ENCODE measurements around the gene PPP1R11. TPM values are rescaled to one million over a fixed set of nuclear protein-coding genes. Genes with fewer than 3 reads are reported as not detected.

PPP1R11 gene
- total RNA-seq, 1 experiment from 2014 or later, result 23.8 TPM

DNA sequence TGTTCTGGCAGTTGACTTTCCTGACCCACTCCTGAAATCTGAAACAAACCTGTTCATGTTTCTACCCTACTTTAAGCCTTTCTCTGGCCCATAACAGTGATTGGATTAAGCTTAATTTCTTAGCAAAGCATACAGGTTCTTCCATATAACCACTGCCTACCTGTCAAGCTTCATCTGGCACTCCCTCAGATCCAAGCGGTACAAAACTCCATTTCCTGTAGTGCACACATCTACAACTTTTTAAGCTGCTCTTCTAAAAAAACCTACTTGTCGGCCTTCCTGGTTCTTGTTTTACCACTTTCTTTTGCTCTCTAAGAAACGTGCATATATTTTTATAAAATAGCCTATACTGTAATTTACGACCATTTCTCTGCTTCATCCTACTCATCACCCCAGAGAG lies 916 bp upstream of the PPP1R11 start:
- H3K18ac ChIP-seq (ENCODE audit: insufficient read length, low read depth, low read length), result no peak overlapping the region
- no peak overlapping the region for H2BK120ac ChIP-seq (ENCODE audit: low read depth, low read length, poor library complexity, severe bottlenecking)
- no peak overlapping the region for H2BK12ac ChIP-seq (ENCODE audit: insufficient read length, low read depth, low read length)
- no peak overlapping the region for H2BK20ac ChIP-seq (ENCODE audit: low read depth, low read length, poor library complexity, severe bottlenecking)
- no peak overlapping the region for H3K4ac ChIP-seq (ENCODE audit: low read depth, low read length)
- WGBS (ENCODE audit: extremely low coverage, insufficient read length, low lambda C conversion rate), result no CpG with 5 or more reads among the region's 4 CpGs
- Mint-ChIP-seq H3K27ac (peak overlapping the region in 2 of 3 experiments; percentile 86 to 98; a peak in 6 of 7 replicates), H3K36me3 (ENCODE audit: insufficient read depth in 1 of 3, low read depth in 3 of 3) (peaks cover 1 to 19% (median 19%) of the 10 kb centered on the region in 3 experiments; a peak in 6 of 7 replicates), H3K4me3 (peak overlapping the region; percentile 91 to 92), H3K9me3 (no peaks in the 10 kb centered on the region; a peak in 1 of 5 replicates), H3K27me3 (ENCODE audit: low read depth) (peaks cover 22% of the 10 kb centered on the region), H3K4me1 (peaks cover 27 to 28% of the 10 kb centered on the region in 2 experiments)
- H3K9me3 ChIP-seq (ENCODE audit: control insufficient read depth, low read depth, low read length), result no peaks in the 10 kb centered on the region
- H3K23me2 ChIP-seq (ENCODE audit: insufficient read length, low read depth, low read length, poor library complexity, severe bottlenecking), result peaks cover 23% of the 10 kb centered on the region
- H3K27me3 ChIP-seq (ENCODE audit: insufficient read depth, low read length), result peaks cover 5% of the 10 kb centered on the region; the same call in 1 of the 2 replicates
- no peak overlapping the region for H4K8ac ChIP-seq (replicated peaks; ENCODE audit: insufficient read length, low read depth, low read length)
- H3K4me2 ChIP-seq (ENCODE audit: insufficient read depth, insufficient read length, low read length), result peak overlapping the region; percentile 98
- peak overlapping the region; percentile 78 for H3K9ac ChIP-seq (ENCODE audit: extremely low read depth, insufficient read length, low read length)
- no peak overlapping the region for H4K91ac ChIP-seq (ENCODE audit: insufficient read length, low read depth, low read length)
- no peak overlapping the region for H2BK5ac ChIP-seq (ENCODE audit: insufficient read length, low read length)
- DNase-seq, result no peak
- TF ChIP-seq, protein P1, sequence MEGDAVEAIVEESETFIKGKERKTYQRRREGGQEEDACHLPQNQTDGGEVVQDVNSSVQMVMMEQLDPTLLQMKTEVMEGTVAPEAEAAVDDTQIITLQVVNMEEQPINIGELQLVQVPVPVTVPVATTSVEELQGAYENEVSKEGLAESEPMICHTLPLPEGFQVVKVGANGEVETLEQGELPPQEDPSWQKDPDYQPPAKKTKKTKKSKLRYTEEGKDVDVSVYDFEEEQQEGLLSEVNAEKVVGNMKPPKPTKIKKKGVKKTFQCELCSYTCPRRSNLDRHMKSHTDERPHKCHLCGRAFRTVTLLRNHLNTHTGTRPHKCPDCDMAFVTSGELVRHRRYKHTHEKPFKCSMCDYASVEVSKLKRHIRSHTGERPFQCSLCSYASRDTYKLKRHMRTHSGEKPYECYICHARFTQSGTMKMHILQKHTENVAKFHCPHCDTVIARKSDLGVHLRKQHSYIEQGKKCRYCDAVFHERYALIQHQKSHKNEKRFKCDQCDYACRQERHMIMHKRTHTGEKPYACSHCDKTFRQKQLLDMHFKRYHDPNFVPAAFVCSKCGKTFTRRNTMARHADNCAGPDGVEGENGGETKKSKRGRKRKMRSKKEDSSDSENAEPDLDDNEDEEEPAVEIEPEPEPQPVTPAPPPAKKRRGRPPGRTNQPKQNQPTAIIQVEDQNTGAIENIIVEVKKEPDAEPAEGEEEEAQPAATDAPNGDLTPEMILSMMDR (conservative IDR thresholded peaks at IDR 0.05), result no peak
- no peak overlapping the region for H3K14ac ChIP-seq (ENCODE audit: insufficient read depth, low read length)
- no peaks in the 10 kb centered on the region for H3K79me2 ChIP-seq (ENCODE audit: insufficient read depth, low read length)
- H3K79me1 ChIP-seq (ENCODE audit: insufficient read depth, low read depth, low read length, poor library complexity, severe bottlenecking), result no peaks in the 10 kb centered on the region
- H3T11ph ChIP-seq (ENCODE audit: low read length), result no peak overlapping the region
- H4K5ac ChIP-seq (ENCODE audit: insufficient read length, low read depth, low read length), result no peak overlapping the region
- no peak overlapping the region for H3K23ac ChIP-seq (ENCODE audit: insufficient read length, low read depth, low read length)
- 0 out of 2 replicates have a peak, but pooled peaks cover 4% of the 10 kb centered on the region for H3K4me1 ChIP-seq (ENCODE audit: insufficient read depth, low read length)
- no peak overlapping the region for H2AFZ ChIP-seq (ENCODE audit: low read length)
- H2AK5ac ChIP-seq (ENCODE audit: insufficient read length, low read length), result no peak overlapping the region
- no peaks in the 10 kb centered on the region for H4K20me1 ChIP-seq (ENCODE audit: control insufficient read depth, insufficient read depth, insufficient read length)
- no peak overlapping the region for H3K56ac ChIP-seq (ENCODE audit: insufficient read length, low read depth, low read length)
- H2BK15ac ChIP-seq (ENCODE audit: low read depth, low read length), result no peak overlapping the region
- no peak overlapping the region for H3K27ac ChIP-seq (ENCODE audit: insufficient read length, low read depth, low read length)
